GM11168 (cell line): ENCODE results near the gene C1QTNF12.

ENCODE experiments used
- in situ Hi-C: fragments of 300-500 bp; cut with MboI; formaldehyde crosslinking; loops from one replicate; pipeline ENCODE4 v1.12.0; 2022; ENCODE audit warnings: low sequenced_read_pairs; ENCODE audit not compliant: unreplicated experiment

The C1QTNF12 gene

GRCh38 chr1:1216770-1217620, 29.5 kb downstream of the C1QTNF12 start:
- in situ Hi-C loops: no loop called here

DNA sequence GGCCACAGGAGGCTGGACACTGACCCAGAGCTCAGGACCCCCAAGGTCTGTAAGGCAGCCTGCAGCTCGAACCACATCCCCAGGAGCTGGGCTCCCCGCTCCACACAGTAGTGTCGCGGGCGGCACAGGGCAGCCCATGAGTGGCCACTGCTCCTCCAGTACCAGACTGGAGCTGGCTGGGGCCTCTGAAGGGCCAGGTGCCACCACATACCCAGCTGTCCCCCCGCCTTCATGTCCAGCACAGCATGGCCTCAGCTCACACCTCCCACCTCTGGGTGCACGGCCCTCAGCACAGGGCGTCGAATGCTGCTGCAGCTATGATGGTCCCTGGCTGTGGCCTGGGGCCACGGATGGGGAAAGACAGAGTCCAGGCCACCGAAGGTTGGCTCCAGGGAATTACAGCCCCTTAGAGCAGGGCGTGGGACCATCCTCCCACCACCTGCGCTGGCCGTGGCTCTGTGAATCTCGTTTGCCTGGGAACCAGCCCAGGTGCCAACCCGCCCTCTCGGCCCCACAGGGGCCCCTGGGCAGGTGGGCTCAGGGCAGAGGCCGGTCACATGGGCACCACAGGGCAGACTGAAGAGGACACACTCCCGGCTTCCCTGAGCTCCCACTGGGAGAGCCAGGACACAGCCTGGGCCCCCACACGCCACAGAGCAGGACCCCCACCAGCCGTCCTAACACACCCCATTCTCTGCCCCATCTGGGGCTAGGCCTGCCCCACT, 30.5 kb downstream of the C1QTNF12 start:
- in situ Hi-C loops: no loop called here

GRCh38 chr1:1215080-1215676, 31.3 kb downstream of the C1QTNF12 start:
- in situ Hi-C loops: no loop called here

DNA sequence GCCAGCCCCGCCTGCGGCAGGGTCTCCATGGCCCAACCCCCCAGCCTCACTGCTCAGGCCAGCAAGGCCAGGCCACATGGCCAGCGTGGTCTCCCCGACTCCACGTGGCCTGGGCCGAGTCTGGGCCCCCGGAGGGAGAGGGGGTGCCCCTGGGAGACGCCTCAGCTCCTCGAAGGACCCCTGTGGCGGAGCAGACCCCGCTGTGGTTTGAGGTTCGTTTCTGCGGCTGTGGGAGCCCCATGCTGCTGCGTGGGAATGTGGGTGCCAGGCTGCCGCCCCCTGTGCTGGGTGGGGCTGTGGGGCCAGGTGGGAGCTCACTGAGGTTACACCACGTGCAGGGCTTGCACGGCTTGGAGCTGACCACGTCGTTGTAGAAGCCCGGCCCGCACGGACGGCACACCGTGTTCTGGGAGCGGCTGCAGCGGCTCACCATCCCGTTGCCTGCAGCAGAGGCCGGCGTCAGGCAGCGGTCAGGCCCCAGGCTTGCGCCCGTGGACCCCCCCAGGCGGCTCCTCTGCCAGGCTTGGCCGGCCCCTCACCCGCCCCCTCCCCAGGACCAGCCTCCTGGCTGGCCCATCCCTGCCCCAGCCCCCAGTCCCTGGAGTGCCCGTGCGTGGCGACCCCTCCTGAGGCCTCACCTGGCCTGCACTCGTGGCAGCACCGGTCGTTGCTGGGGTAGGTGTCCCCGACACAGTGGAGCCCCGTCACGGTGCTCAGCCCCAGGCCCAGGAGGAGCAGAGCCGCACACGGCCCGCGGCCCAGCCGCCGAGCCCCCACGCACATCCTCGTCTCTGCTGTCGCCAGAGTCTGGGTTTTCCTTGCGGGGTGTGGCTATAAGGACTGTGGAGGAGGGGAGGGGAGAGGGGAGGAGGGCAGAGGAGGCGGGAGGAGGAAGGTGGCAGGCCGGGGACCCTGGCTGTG, 32.9 kb downstream of the C1QTNF12 start, which contains the start of gene TNFRSF4:
Gene TNFRSF4, minus strand, starts transcription at position 809 of the 921 bp plus-strand sequence. Its CDS starts 26 bp downstream, at position 783.
- in situ Hi-C loops: no loop called here

- in situ Hi-C loops: no loop called here
Measured at GRCh38 chr1:1212780-1213344, 33.7 kb downstream of the C1QTNF12 start.

- in situ Hi-C loops: no loop called here
Measured at GRCh38 chr1:1211541-1212441, 34.7 kb downstream of the C1QTNF12 start.

GRCh38 chr1:1210726-1211540, 35.6 kb downstream of the C1QTNF12 start:
- in situ Hi-C loops: no loop called here

DNA sequence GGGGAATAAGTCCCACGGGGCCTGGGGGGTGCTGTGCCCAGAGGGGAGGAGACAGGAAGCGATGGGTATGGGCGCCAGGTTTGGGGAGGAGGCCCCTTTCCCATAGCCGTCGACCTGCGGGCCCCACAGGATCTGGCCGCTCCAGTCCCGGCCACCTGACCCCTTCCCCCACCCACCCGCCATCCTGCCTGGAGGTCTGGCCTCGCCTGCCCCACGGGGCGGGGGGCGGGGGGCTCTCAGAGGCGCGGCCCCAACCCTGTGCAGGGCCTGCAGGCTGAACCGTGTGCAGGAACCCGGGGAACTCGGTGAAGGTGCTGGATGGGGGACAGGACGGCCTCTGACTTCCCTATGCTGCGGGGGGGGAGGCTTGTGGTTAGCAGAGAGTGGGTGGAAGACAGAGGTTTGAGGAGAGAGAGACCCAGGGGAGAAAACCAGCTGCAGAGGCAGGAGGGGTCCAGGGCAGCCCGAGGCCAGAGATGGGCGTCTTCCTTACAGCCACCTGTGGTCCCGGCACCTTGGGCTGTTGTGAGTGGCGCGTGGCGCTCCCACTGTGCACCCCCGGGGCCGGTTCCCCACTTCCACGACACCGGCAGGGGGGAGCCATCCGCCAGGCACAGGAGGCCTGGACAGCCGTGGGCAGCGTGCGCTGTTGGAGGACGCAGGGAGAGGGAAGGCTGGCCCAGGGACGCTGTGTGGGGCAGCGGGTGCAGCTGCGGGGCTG, 37.6 kb downstream of the C1QTNF12 start:
- in situ Hi-C loops: no loop called here

DNA sequence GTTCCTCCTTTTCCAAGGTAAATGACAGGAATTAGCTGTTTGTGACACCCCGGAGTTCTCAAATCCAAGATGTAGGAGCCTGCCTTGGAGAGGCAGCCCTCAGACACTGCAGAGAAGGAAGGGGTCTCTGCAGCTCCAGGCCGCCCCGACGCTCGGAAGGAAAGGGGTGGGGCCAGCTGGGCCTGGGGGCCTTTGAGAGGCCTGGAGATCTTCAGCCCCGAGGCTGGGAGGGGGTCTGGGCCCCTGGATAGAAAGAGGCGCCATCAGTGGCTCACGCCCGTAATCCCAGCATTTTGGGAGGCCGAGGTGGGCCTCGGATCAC, 39.0 kb downstream of the C1QTNF12 start:
- in situ Hi-C loops: no loop called here

DNA sequence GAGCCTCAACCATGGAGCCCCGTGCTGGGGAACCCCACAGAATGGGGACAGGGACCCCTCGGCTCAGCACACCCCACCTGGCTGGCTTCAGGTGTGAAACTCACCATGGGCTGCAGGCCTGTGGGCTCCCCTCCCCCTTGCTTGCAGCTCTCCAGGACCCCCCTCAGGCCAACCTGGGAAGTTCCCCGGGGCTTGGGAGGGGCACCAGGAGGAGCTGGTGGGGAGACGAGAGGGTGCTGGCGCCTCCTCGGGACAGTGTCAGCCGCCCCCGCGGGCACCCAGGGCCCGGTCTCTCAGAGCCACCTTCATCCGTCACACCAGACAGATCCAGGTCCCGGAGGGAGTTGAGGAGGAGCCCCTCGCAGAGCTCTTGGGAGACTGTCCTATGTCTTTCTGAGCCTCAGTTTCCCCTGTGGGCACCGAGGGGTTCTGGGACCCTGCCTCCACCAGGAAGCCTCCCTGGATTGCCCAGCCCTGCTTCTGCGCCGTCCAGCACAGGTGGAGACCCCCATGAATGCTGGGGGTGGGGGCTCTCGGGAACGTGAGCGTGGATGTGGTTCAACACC, 39.5 kb downstream of the C1QTNF12 start:
- in situ Hi-C loops: no loop called here

DNA sequence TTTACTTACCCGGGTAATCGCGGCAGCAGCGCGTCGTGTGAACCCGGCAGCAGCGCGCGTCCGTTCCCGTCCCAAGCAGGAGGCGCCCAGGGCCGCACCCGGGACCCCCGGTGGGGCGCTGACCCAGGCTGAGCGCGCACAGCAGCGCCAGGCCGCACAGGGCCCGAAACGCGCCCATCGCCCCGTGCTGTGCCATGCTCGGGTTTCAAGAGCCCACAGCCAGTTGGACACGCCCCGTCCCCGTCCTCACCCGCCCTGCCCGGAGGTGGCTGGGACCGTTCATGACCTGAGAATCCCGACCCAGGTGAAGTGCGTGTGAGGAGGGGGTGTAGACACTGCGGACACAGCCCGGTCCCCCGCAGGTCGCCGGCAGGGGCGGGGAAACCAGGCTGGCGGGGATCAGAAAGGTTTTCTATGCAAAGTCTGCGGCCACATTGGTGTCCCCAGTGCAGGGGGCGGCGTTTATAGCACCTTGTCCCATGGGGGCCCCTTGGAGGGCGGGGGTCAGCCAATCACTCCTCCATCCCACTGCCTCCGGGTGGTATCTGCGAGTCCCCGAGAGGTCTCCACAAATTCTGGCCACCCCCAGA, 40.1 kb downstream of the C1QTNF12 start, which contains the start of gene TNFRSF18:
Gene TNFRSF18, minus strand, starts transcription at position 217 of the 590 bp plus-strand sequence. Its CDS starts 21 bp downstream, at position 196.
- in situ Hi-C loops: no loop called here

- in situ Hi-C loops: no loop called here
Measured at GRCh38 chr1:1205769-1206375, 40.6 kb downstream of the C1QTNF12 start.

GRCh38 chr1:1204998-1205768, 41.3 kb downstream of the C1QTNF12 start:
- in situ Hi-C loops: no loop called here

DNA sequence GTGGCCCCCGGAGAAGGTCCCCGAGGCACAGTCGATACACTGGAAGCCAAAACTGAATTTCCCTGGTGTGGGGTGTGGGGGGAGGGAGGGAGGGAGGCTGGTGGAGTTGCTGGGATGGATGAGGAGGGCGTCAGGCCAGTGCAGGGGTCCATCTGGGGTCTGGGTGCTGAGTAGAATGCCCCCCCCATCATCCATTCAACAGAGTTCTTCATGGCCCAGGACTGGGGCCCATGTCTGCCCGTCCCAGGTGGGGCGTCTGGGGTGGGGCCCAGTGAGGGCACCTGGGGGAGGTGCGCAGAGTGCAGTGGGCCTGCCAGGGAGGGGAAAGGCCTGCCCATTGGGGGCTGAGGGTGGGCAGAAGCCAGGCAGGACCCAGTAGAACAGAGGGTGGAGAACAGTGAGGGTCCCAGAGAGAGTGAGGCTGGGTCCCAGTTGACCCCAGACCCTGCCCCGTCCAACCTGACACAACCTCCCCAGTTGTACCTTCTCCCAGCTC, 42.0 kb downstream of the C1QTNF12 start:
- in situ Hi-C loops: no loop called here
